H1 (cell line): ENCODE measurements around the gene SPDYC. TPM values are rescaled to one million over a fixed set of nuclear protein-coding genes. Genes with fewer than 3 reads are reported as not detected.

Experiments
- ATF2 ChIP-seq: IDR thresholded peaks from 2 replicates; pipeline ENCODE4 v1.6.1; 2012; ENCODE audit warnings: low read length, inconsistent platforms
- BCL11A ChIP-seq, 2 experiments: IDR thresholded peaks; one replicate each; pipeline ENCODE4 v1.6.1; 2011; ENCODE audit warnings: low read depth in 2 of 2, low read length in 2 of 2, mild to moderate bottlenecking in 2 of 2
- CBX5 ChIP-seq: fragments of 300-800, 300-1000 bp; sonication (generic); IDR thresholded peaks from 2 replicates; pipeline ENCODE4 v1.7.1; 2016; ENCODE audit warnings: antibody characterized with exemption, low read length, low read depth
- CEBPB ChIP-seq: IDR thresholded peaks from 2 replicates; pipeline ENCODE4 v1.6.1; 2012; ENCODE audit warnings: low read depth, low read length
- CHD7 ChIP-seq: fragments of 300-600 bp; sonication (generic); IDR thresholded peaks from 2 replicates; pipeline ENCODE4 v1.7.1; 2012; ENCODE audit warnings: low read length, moderate library complexity, mild to moderate bottlenecking, inconsistent platforms; ENCODE audit not compliant: insufficient replicate concordance
- EP300 ChIP-seq, 2 experiments: IDR thresholded peaks; 1 replicate in 1 of 2; 2 replicates in 1 of 2; pipeline ENCODE4 v1.6.1; 2011 to 2012; ENCODE audit warnings: low read depth in 2 of 2, low read length in 2 of 2, mild to moderate bottlenecking in 2 of 2, borderline replicate concordance in 1 of 2, inconsistent platforms in 1 of 2, moderate library complexity in 1 of 2
- SIN3A ChIP-seq, 2 experiments: IDR thresholded peaks in 1 of 2; conservative IDR thresholded peaks in 1 of 2; 2 replicates each; pipeline ENCODE4 v1.6.1; 2011 to 2012; ENCODE audit warnings: low read length in 2 of 2, improper control_type of control experiment in 1 of 2, low read depth in 1 of 2, mild to moderate bottlenecking in 1 of 2
- polyA plus RNA-seq, 7 experiments: library from polyadenylated mRNA; depleted of rRNA in 3 of 7; stranded (reverse) in 5 of 7; unstranded in 2 of 7; fragments of >200 nt in 5 of 7; fragments of 200-250 nt in 2 of 7; gene quantifications; 1 replicate in 5 of 7; 2 replicates in 1 of 7; 4 replicates in 1 of 7; pipeline versions ENCODE4 v1.2.1 to v1.2.3, GENCODE V29; 2011 to 2013; ENCODE audit warnings: missing spikeins in 2 of 7, mixed read lengths in 2 of 7
- total RNA-seq: library from RNA; stranded (reverse); fragmentation: NEBNext Ultra II Directional; extraction: Animal tissue kit (Norgen Biotek cat#: 25700); gene quantifications from 2 replicates; pipeline ENCODE4 v1.2.1, GENCODE V29; 2021

The SPDYC gene
- total and polyA plus RNA-seq, 2 of the 8 experiments (the other 6 are each of a cell fraction or from before 2014, with no cell fraction given), result 0.15 TPM; not detected in 1

GRCh38 chr11:65213322-65214211 lies 43.5 kb downstream of the SPDYC start (continued):
- TF ChIP-seq CHD7 (no peak), ATF2 (no peak; the same call in 1 of the 2 replicates), BCL11A (IDR thresholded peaks at IDR 0.05; ENCODE audit: low read depth in 2 of 2, low read length in 2 of 2) (no peak), CBX5 (no peak), SIN3A (conservative IDR thresholded peaks at IDR 0.05 in 1 of 2, IDR thresholded peaks at IDR 0.05 in 1 of 2; ENCODE audit: low read depth in 1 of 2, low read length in 2 of 2) (peak in 1 of 2 experiments; percentile 61; a peak in 3 of 4 replicates), EP300 (IDR thresholded peaks at IDR 0.05; ENCODE audit: borderline replicate concordance in 1 of 2, low read depth in 2 of 2, low read length in 2 of 2) (peak in 1 of 2 experiments; percentile 10; a peak in 1 of 3 replicates), CEBPB (no peak)
